Femur (tissue), 1 donor: Measurements from ENCODE around the gene PPP6R3.
"Not testable (repeated sequence)": the region's sequence is repeated elsewhere in the genome, so short reads cannot be mapped to it uniquely, and the experiment has no call there.

ENCODE experiments used
- DNase-seq: peaks from one replicate; pipeline ENCODE4 v3.0.0-alpha.2; 2017

The PPP6R3 gene

GRCh38 chr11:68621826-68622225 lies 161.3 kb downstream of the PPP6R3 start:
- no peak for DNase-seq

DNA sequence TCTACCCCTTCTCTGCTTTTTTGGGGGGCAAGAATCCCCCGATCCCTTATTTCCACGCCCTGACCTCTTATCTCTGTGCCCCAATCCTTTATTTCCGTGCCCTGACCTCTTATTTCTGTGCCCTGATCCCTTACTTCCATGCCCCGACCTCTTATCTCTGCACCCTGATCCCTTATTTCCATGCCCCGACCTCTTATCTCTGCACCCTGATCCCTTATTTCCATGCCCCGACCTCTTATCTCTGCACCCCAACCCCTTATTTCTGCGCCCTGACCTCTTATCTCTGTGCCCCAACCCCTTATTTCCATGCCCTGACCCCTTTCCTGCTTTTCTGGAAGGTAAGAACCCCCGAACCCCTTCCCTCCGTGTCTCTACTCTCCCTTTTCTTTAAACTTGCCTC lies 163.2 kb downstream of the PPP6R3 start:
- DNase-seq: not testable (repeated sequence)

DNA sequence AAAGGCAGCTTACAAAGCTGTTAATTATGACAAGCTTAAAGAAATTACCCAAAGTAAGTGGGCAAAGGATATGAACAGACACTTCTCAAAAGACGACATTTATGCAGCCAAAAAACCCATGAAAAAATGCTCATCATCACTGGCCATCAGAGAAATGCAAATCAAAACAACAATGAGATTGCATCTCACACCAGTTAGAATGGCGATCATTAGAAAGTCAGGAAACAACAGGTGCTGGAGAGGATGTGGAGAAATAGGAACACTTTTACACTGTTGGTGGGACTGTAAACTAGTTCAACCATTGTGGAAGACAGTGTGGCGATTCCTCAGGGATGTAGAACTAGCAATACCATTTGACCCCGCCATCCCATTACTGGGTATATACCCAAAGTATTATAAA lies 164.5 kb downstream of the PPP6R3 start:
- not testable (repeated sequence) for DNase-seq

DNA sequence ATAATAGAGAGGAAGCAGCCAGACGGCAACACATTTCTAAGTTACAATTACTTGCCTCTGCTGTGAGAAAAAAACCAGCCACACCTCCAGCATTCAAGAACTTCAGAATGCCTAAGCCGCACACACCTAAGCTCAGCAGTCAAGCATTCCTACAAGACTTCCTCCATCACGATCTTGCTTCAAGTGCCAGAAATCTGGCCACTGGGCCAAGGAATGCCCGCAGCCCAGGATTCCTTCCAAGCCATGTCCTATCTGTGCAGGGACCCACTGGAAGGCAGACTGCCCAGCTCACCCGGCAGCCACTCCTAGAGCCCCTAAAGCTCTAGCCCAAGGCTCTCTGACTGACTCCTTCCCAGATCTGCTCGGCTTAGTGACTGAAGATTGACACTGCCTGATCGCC lies 165.7 kb downstream of the PPP6R3 start:
- not testable (repeated sequence) for DNase-seq

- DNase-seq: not testable (repeated sequence)
Observed at GRCh38 chr11:68628837-68629236, 168.3 kb downstream of the PPP6R3 start.

GRCh38 chr11:68632375-68632774 lies 171.8 kb downstream of the PPP6R3 start:
- not testable (repeated sequence) for DNase-seq

- DNase-seq: no peak
Observed at GRCh38 chr11:68632802-68633201, 172.2 kb downstream of the PPP6R3 start.

DNA sequence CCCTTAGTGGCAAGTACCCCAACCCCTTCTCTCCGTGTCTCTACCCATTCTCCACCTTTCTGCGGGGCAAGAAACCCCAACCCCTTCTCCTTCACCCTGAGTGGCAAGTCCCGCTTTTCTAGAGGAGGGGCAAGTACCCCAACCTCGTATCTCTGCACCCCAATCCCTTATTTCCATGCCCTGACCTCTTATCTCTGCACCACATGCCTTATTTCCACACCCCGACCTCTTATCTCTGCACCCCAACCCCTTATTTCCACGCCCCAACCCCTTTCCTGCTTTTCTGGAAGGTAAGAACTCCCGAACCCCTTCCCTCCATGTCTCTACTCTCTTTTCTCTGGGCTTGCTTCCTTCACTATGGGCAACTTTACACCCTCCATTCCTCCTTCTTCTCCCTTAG lies 174.1 kb downstream of the PPP6R3 start:
- not testable (repeated sequence) for DNase-seq

DNA sequence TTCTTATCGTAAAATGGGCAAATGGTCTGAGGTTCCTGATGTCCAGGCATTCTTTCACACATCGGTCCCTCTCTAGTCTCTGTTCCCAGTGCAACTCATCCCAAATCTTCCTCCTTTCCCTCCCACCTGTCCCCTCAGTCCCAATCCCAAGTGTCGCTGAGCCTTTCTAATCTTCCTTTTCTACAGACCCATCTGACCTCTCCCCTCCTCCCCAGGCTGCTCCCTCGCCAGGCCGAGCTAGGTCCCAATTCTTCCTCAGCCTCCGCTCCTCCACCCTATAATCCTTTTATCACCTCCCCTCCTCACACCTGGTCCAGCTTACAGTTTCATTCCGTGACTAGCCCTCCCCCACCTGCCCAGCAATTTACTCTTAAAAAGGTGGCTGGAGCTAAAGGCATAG lies 174.6 kb downstream of the PPP6R3 start:
- not testable (repeated sequence) for DNase-seq

GRCh38 chr11:68635883-68636282 lies 175.3 kb downstream of the PPP6R3 start:
- not testable (repeated sequence) for DNase-seq

GRCh38 chr11:68639322-68639721 lies 178.8 kb downstream of the PPP6R3 start:
- not testable (repeated sequence) for DNase-seq

GRCh38 chr11:68641880-68642279 lies 181.3 kb downstream of the PPP6R3 start:
- DNase-seq: no peak

- no peak for DNase-seq
Observed at GRCh38 chr11:68643585-68643984, 183.0 kb downstream of the PPP6R3 start.

- DNase-seq: no peak
Observed at GRCh38 chr11:68646832-68647231, 186.3 kb downstream of the PPP6R3 start.

GRCh38 chr11:68649851-68650555 lies 189.5 kb downstream of the PPP6R3 start:
- DNase-seq: no peak

GRCh38 chr11:68650801-68651200 lies 190.2 kb downstream of the PPP6R3 start:
- DNase-seq: no peak

GRCh38 chr11:68651208-68651984 lies 190.8 kb downstream of the PPP6R3 start:
- DNase-seq: no peak

DNA sequence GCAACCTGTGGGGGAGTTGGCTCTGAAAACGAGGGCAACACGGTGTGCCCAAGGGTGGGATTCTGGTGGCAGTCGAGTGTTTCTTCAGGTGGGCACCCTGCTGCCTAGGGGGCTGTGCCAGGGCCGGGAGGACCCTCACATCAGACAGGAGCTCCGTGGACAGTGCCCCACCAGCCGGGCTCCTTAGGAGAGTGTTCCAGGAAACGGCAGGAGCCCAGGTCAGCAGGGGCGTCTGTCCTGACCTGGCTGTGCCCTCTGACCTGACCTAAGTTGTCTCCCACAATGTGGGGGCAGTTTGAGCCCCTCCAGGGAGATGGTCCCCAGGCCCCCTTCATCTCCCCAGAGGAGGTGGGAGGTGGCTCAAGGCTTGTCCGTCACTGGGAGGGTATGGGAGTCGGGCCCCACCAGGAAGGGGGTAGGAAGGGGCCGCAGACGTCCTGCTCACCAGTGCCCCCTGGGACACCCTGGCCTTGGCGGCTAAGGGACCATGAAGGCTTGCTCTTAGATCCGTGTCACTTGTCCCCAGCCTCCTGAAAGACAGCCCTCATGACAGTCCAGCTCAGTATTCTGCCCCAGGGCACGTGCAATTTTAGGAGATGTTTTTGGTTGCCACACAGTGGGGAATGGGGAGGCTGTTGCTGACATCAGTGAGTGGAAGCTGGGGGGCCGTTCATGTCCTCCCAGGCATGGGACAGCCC lies 191.6 kb downstream of the PPP6R3 start:
- DNase-seq: no peak

DNA sequence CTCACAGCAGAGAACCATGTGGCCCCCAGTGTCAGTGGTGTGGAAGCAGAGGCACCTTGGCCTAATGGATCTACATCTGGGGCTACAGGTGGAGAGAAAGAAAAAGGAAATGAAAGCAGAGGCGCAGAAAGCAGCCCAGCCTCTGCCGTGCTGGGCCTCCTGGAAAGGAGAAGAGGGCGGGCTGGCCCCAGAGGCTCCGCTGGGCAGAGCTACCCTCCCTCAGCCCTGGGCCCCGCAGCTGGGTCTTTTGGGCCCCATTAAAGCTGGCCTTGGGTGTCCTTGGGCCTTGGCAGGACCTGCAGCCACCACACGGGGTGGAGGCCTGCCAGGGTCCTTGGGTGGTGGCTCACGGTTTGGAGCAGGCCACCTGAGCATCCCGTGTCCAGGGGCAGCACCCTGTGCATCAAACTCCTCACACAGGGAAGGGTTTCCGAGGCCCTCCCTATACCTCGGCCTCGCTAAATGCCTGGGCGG lies 192.2 kb downstream of the PPP6R3 start:
- no peak for DNase-seq

DNA sequence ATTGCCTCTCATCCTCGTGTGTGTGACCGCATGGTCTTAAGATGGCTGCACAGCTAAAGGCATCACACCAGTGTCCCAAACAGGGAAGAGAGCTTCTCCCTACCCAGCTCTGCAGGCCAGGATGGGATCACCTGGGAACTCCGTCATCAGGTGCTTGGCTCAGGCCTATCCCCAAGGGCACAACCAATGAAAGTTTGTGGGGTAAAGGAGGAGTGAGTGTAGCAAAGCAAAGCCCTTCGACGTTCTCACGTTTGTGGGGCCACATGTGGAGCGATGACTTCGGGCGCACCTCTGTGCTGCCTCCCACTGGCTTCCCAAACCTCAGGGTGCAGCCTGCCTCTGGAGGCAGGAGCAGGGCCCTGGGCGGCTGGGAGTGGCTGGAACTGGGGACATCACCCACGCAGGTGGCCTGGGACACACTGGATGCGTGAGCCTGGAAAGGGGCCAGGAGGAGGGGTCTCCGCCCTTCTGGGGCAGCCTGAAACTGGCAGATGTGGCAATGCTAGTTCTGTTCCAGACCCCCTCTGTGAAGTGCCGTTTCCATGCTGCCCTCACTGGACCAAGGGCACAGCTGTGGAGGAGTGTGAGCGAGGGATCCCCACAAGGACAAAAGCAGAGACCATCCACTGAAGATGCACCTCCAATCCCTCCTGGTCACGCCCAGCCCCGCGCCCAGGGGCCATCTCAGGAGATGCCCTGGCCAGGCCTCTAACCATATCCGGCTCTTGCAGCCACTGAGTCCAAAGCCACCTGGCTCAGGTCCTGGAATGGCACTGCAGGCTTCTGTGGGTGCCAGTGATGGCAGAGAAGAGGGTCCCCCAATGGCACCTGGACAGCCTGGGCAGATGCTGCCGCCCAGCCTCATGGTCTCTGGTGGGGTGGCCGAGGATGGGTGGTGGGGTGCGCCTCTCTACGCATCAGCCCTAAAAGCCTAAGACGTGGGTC lies 193.2 kb downstream of the PPP6R3 start:
- no peak for DNase-seq

- DNase-seq: no peak
Observed at GRCh38 chr11:68654978-68655377, 194.4 kb downstream of the PPP6R3 start.

DNA sequence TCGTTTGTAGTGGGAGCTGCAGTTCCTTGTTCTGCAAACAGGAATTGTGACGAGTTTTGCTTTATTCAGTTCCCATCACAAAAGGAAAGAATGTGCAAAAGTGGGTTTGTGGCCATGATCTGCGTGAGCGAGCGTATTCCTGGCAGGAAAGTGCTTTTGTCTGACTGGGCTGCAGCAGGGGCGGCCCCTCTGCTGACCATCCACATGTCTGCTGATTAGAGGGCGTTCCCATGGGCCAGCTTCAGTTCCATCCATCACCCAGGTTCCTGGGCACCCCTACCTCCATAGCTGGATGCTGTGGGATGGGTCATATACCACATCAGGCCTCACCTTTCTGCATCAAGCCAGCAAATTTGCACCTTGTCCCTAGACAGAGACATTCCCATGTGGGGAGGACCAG lies 194.9 kb downstream of the PPP6R3 start:
- DNase-seq: no peak
